Measurements from ENCODE around the gene SCYGR2. TPM values are rescaled to one million over a fixed set of nuclear protein-coding genes. Genes with fewer than 3 reads are reported as not detected.

Gene SCYGR2
- total RNA-seq, 1 experiment from 2014 or later, result not detected

DNA sequence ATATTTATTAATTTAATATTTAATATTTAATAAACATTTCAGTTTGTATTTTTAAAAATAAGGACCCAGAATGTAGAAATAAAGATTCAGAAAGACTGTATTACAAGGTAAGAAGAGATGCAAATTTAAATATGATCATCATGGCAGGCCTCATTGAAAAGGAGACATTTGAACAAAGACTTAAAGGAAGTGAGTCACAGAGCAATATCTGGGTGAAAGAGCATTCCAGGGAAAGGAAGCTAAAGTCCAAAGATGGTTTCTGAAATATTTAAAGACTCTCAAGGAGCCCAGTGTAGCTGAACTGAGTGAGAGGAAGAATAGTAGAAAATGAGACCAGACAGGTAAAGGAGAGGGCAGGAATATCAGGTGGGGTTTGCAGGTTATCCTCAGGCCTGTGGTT, 24.5 kb downstream of the SCYGR2 start:
- Histone ChIP-seq H3K4me2 (ENCODE audit: low read length) (peak overlapping the region; percentile 17; the same call in 1 of the 2 replicates), H3K9me3 (ENCODE audit: low read length) (no peaks in the 10 kb centered on the region), H2AFZ (ENCODE audit: low read length) (no peak overlapping the region), H3K4me1 (ENCODE audit: insufficient read depth, low read length) (peaks cover 5% of the 10 kb centered on the region), H3K9me2 (replicated peaks; ENCODE audit: low read length) (no peaks in the 10 kb centered on the region), H3K27me3 (ENCODE audit: low read length) (no peaks in the 10 kb centered on the region), H4K20me1 (ENCODE audit: low read length) (no peaks in the 10 kb centered on the region), H3F3A (ENCODE audit: low read length, unreplicated experiment) (no peaks in the 10 kb centered on the region), H3K9ac (ENCODE audit: low read length) (no peak overlapping the region), H3K79me2 (ENCODE audit: low read length) (no peaks in the 10 kb centered on the region), H3K27ac (ENCODE audit: low read length) (no peak overlapping the region), H3K36me3 (ENCODE audit: low read depth, low read length) (no peaks in the 10 kb centered on the region), H3K4me3 (ENCODE audit: low read length) (no peak overlapping the region)
- BruUV-seq (replicated peaks), result no TSS peak
- ChIA-PET POLR2A (ENCODE audit: unreplicated experiment) (no interaction called here), CTCF (no interaction called here)
- intact Hi-C loops (cut with micrococcal nuclease), result no loop called here
- DNase-seq (peak; percentile 32), ATAC-seq (no peak)
- TF ChIP-seq EZH2 (IDR thresholded peaks at IDR 0.05; ENCODE audit: low read length, unreplicated experiment) (no peak), EZH2phosphoT487 (IDR thresholded peaks at IDR 0.05; ENCODE audit: borderline replicate concordance, low read length) (no peak)
- TF ChIP-seq, protein P1, sequence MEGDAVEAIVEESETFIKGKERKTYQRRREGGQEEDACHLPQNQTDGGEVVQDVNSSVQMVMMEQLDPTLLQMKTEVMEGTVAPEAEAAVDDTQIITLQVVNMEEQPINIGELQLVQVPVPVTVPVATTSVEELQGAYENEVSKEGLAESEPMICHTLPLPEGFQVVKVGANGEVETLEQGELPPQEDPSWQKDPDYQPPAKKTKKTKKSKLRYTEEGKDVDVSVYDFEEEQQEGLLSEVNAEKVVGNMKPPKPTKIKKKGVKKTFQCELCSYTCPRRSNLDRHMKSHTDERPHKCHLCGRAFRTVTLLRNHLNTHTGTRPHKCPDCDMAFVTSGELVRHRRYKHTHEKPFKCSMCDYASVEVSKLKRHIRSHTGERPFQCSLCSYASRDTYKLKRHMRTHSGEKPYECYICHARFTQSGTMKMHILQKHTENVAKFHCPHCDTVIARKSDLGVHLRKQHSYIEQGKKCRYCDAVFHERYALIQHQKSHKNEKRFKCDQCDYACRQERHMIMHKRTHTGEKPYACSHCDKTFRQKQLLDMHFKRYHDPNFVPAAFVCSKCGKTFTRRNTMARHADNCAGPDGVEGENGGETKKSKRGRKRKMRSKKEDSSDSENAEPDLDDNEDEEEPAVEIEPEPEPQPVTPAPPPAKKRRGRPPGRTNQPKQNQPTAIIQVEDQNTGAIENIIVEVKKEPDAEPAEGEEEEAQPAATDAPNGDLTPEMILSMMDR (conservative IDR thresholded peaks at IDR 0.05; ENCODE audit: low read depth, low read length), result no peak

DNA sequence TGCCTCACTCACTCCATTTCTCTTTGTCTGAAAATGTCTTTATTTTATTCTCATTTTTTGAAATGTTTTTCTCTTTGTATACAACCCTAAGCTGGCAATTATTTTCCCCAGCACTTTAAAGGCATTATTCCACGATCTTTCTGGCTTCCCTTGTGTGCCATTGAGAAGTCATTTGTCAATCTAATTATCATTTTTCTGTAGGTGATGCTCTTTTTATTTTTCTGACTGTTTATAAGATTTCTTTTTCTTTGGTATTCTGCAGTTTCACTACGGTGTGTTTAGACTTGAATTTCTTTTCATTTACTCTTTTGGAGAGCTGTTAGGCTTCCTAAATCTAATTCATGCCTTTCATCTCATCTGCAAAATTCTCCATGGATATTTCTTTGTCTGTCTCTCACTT, 26.7 kb downstream of the SCYGR2 start:
- TF ChIP-seq, protein P1 (conservative IDR thresholded peaks at IDR 0.05; ENCODE audit: low read depth, low read length), result no peak
- TF ChIP-seq EZH2 (IDR thresholded peaks at IDR 0.05; ENCODE audit: low read length, unreplicated experiment) (no peak), EZH2phosphoT487 (IDR thresholded peaks at IDR 0.05; ENCODE audit: borderline replicate concordance, low read length) (no peak)
- ChIA-PET POLR2A (ENCODE audit: unreplicated experiment) (no interaction called here), CTCF (no interaction called here)
- Histone ChIP-seq H3K4me2 (ENCODE audit: low read length) (no peak overlapping the region), H2AFZ (ENCODE audit: low read length) (no peak overlapping the region), H3K4me3 (ENCODE audit: low read length) (no peak overlapping the region), H4K20me1 (ENCODE audit: low read length) (no peaks in the 10 kb centered on the region), H3K36me3 (ENCODE audit: low read depth, low read length) (no peaks in the 10 kb centered on the region), H3F3A (ENCODE audit: low read length, unreplicated experiment) (no peaks in the 10 kb centered on the region), H3K79me2 (ENCODE audit: low read length) (no peaks in the 10 kb centered on the region), H3K4me1 (ENCODE audit: insufficient read depth, low read length) (peaks cover 5% of the 10 kb centered on the region), H3K9me3 (ENCODE audit: low read length) (no peaks in the 10 kb centered on the region), H3K27me3 (ENCODE audit: low read length) (no peaks in the 10 kb centered on the region), H3K27ac (ENCODE audit: low read length) (no peak overlapping the region), H3K9me2 (replicated peaks; ENCODE audit: low read length) (no peaks in the 10 kb centered on the region), H3K9ac (ENCODE audit: low read length) (no peak overlapping the region)
- no peak for DNase-seq
- no TSS peak for BruUV-seq (replicated peaks)
- intact Hi-C loops (cut with micrococcal nuclease), result no loop called here
- ATAC-seq, result no peak

DNA sequence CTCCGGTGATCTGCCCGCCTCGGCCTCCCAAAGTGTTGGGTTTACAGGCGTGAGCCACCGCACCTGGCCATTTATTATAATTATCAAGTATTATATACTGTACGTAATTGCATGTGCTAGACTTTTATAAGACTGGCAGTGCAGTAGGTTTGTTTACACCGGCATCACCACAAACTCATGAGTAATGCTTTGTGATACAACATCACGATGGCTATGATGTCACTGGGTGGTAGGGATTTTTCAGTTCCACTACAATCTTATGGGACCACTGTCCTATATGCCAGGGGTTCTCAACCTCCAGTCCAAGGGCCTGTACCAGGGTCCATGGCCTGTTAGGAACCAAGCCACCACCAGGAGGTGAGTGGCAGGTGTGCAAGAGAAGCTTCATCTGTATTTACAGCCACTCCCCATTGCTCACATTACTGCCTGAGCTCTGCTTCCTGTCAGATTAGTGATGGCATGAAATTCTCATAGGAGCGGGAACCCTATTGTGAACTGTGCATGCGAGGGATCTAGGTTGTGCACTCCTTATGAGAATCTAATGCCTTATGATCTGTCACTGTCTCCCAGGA, 28.0 kb downstream of the SCYGR2 start:
- Histone ChIP-seq H4K20me1 (ENCODE audit: low read length) (no peaks in the 10 kb centered on the region), H3K9me2 (replicated peaks; ENCODE audit: low read length) (no peaks in the 10 kb centered on the region), H3K4me2 (ENCODE audit: low read length) (no peak overlapping the region), H2AFZ (ENCODE audit: low read length) (no peak overlapping the region), H3K36me3 (ENCODE audit: low read depth, low read length) (no peaks in the 10 kb centered on the region), H3K4me1 (ENCODE audit: insufficient read depth, low read length) (peaks cover 5% of the 10 kb centered on the region), H3K9me3 (ENCODE audit: low read length) (no peaks in the 10 kb centered on the region), H3F3A (ENCODE audit: low read length, unreplicated experiment) (no peaks in the 10 kb centered on the region), H3K4me3 (ENCODE audit: low read length) (no peak overlapping the region), H3K27me3 (ENCODE audit: low read length) (no peaks in the 10 kb centered on the region), H3K9ac (ENCODE audit: low read length) (no peak overlapping the region), H3K27ac (ENCODE audit: low read length) (no peak overlapping the region), H3K79me2 (ENCODE audit: low read length) (no peaks in the 10 kb centered on the region)
- no TSS peak for BruUV-seq (replicated peaks)
- ChIA-PET POLR2A (ENCODE audit: unreplicated experiment) (no interaction called here), CTCF (no interaction called here)
- intact Hi-C loops (cut with micrococcal nuclease), result no loop called here
- ATAC-seq, result no peak
- DNase-seq, result no peak
- TF ChIP-seq, protein P1 (conservative IDR thresholded peaks at IDR 0.05; ENCODE audit: low read depth, low read length), result no peak
- TF ChIP-seq EZH2 (IDR thresholded peaks at IDR 0.05; ENCODE audit: low read length, unreplicated experiment) (no peak), EZH2phosphoT487 (IDR thresholded peaks at IDR 0.05; ENCODE audit: borderline replicate concordance, low read length) (no peak)
